NT2/D1 (cell line): ENCODE results near the gene TNPO3.

Experiments
- SUZ12 ChIP-seq: IDR thresholded peaks from 2 replicates; pipeline ENCODE4 v1.6.1; 2011; ENCODE audit not compliant: insufficient read length, insufficient read depth; ENCODE audit errors: extremely low read depth
- YY1 ChIP-seq: IDR thresholded peaks from 2 replicates; pipeline ENCODE4 v1.6.1; 2011; ENCODE audit not compliant: insufficient read length, insufficient read depth
- ZNF274 ChIP-seq: IDR thresholded peaks from 2 replicates; pipeline ENCODE4 v1.6.1; 2011; ENCODE audit warnings: mild to moderate bottlenecking, low read depth, low read length

DNA sequence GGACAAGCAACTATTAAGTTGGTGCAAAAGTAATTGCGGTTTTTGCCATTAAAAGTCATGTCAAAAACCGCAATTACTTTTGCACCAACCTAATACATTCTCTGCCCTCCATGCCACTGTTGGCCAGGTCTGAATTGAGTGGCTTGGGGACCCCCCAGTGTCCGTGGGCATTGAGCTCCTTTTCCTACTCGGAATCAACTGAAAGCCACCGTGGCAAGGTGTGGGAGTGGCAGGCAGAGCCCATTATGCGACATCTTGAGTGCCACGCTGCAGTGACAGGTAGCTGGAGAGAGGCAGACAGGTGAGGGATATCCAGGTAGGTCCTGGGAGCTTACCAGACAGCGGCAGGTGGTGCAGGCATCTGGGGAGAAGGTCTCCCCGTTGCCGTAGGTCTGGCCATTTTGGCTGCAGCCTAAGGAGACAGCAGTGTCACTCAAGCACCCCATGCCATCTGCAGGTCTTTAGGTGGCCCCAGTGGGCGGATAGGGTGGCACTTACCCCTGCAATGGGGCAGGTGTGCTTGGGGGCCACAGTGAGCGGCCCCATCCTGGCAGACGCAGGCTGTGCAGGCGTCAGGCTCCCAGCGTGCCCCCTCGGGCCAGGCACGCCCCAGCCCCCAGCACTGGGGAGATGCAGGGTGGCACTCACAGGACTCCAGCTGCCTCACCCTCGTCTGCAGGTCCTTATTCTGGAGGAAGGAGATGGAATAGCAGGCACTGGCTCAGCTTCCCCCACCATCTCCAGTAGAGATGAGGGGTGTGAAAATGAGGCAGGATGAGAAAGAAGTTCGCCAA is 147.9 kb downstream of the TNPO3 start:
- TF ChIP-seq YY1 (no peak), SUZ12 (no peak), ZNF274 (no peak)
